ENCODE data around the gene KIF26B.

GRCh38 chr1:245110406-245110805 is 44.4 kb upstream of the KIF26B start:
- TF ChIP-seq ZNF274 (IDR thresholded peaks at IDR 0.05; ENCODE audit: low read depth, low read length), result no peak
- no peak for TF ChIP-seq SUZ12 (IDR thresholded peaks at IDR 0.05; ENCODE audit: extremely low read depth, insufficient read depth, insufficient read length)
- TF ChIP-seq YY1 (IDR thresholded peaks at IDR 0.05; ENCODE audit: insufficient read depth, insufficient read length), result no peak

Measured in NT2/D1 (cell line).